Muscle layer of duodenum (tissue), 2 donors: ENCODE data around the gene PPP1CA.

ENCODE experiments used
- H3K27ac ChIP-seq: one replicate; pipeline ENCODE4 v1.7.0; 2013; ENCODE audit warnings: mild to moderate bottlenecking, low read length
- H3K27me3 ChIP-seq: one replicate; pipeline ENCODE4 v1.7.0; 2013; ENCODE audit warnings: low read depth, mild to moderate bottlenecking, control low read depth, low read length
- H3K36me3 ChIP-seq, 2 donors: one replicate each; pipeline ENCODE4 v1.7.0; 2013; ENCODE audit warnings: low read length in 2 of 2, control low read depth in 1 of 2, mild to moderate bottlenecking in 1 of 2; ENCODE audit not compliant: insufficient read depth in 2 of 2, control insufficient read depth in 1 of 2
- H3K4me1 ChIP-seq, 2 donors: one replicate each; pipeline ENCODE4 v1.7.0; 2013; ENCODE audit warnings: low read length in 2 of 2, mild to moderate bottlenecking in 2 of 2, control low read depth in 1 of 2, moderate library complexity in 1 of 2; ENCODE audit not compliant: insufficient read depth in 2 of 2, control insufficient read depth in 1 of 2
- H3K4me3 ChIP-seq, 2 donors: one replicate each; pipeline ENCODE4 v1.7.0; 2013; ENCODE audit warnings: low read length in 2 of 2, low read depth in 1 of 2, mild to moderate bottlenecking in 1 of 2
- H3K9me3 ChIP-seq, 2 donors: one replicate each; pipeline ENCODE4 v1.7.0; 2013; ENCODE audit warnings: low read length in 2 of 2, control low read depth in 1 of 2, mild to moderate bottlenecking in 1 of 2; ENCODE audit not compliant: control insufficient read depth in 1 of 2
- donor health status: healthy.

Gene PPP1CA

DNA sequence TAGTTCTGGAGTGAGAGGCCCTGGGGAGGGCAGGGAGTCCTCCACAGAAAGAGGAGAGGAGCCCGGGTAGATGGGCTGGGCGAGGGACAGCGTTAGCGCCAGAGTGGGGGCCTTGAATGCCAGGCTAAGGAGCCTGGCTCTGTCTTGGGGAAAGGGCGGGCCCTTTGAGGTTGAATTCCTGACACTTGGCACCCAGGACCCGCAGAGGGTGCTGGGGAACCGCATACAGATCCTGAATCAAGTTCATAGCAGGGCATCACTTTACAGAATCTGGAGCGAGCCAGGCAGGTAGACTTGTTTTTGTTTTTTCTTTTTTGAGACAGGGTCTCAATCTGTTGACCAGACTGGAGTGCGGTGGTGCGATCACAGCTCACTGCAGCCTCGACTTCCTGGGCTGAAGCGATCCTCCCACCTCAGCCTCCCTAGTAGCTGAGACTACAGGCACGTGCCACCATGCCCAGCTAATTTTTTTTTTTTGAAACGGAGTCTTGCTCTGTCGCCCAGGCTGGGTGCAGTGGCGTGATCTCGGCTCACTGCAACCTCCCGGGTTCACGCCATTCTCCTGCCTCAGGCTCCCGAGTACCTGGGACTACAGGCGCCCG lies 19.9 kb upstream of the PPP1CA start:
- peaks cover 0 to 27% of the 10 kb centered on the region in 2 donors for H3K4me1 ChIP-seq
- no peak overlapping the region for H3K27ac ChIP-seq

DNA sequence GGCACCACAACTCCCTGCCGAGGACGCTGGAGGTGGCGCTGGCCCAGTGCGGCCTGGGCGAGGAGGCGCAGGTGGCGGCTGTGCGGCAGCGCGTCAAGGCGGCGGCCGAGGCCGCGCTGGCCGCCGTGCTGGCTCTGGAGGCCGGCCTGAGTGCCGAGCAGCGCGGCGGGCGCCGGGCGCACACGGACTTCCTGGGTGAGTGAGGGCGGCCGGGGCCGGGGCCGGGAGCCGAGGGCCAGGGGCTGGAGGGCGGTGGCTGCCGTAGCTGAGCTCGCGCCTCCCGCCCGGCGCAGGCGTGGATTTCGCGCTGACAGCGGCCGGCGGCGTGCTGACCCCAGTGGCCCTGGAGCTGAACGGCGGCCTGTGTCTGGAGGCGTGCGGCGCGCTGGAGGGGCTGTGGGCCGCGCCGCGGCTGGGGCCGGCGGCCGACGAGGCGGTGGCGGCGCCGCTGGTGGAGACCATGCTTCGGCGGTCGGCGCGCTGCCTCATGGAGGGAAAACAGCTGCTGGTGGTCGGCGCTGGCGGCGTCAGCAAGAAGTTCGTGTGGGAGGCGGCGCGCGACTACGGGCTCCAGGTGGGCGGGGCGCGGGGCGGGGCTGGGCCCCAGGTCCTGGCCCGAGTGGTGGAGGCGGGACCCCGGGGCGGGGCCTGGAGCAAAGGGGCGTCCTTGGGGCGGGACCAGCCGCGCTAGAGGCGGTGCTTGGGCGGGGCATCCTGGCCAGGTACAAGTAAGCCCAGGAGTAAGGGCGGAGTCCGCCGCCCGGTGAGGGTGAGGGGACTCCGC lies 19.2 kb upstream of the PPP1CA start:
- H3K27ac ChIP-seq, result no peak overlapping the region
- peaks cover 0 to 33% of the 10 kb centered on the region in 2 donors for H3K4me1 ChIP-seq
- H3K4me3 ChIP-seq, result peak overlapping the region in 1 of 2 donors; percentile 59
- no peaks in the 10 kb centered on the region for H3K27me3 ChIP-seq
- no peaks in the 10 kb centered on the region for H3K9me3 ChIP-seq
- H3K36me3 ChIP-seq, result no peaks in the 10 kb centered on the region

More for the DNA sequence above, 19.9 kb upstream of the PPP1CA start:
- Histone ChIP-seq H3K4me3 (peak overlapping the region in 1 of 2 donors; percentile 59), H3K9me3 (no peaks in the 10 kb centered on the region), H3K27me3 (no peaks in the 10 kb centered on the region), H3K36me3 (no peaks in the 10 kb centered on the region)

GRCh38 chr11:67420147-67420645 lies 18.5 kb upstream of the PPP1CA start:
- peaks cover 0 to 37% of the 10 kb centered on the region in 2 donors for H3K4me1 ChIP-seq
- H3K36me3 ChIP-seq, result no peaks in the 10 kb centered on the region
- no peaks in the 10 kb centered on the region for H3K9me3 ChIP-seq
- no peaks in the 10 kb centered on the region for H3K27me3 ChIP-seq
- no peak overlapping the region for H3K27ac ChIP-seq
- peak overlapping the region; percentile 11 to 59 for H3K4me3 ChIP-seq

- H3K4me1 ChIP-seq, result peaks cover 0 to 41% of the 10 kb centered on the region in 2 donors
- H3K4me3 ChIP-seq, result no peak overlapping the region
- no peak overlapping the region for H3K27ac ChIP-seq
- H3K36me3 ChIP-seq, result no peaks in the 10 kb centered on the region
- H3K9me3 ChIP-seq, result no peaks in the 10 kb centered on the region
- H3K27me3 ChIP-seq, result no peaks in the 10 kb centered on the region
Observed at GRCh38 chr11:67419325-67420049, 17.8 kb upstream of the PPP1CA start.

- Histone ChIP-seq H3K27me3 (no peaks in the 10 kb centered on the region), H3K27ac (no peak overlapping the region), H3K9me3 (no peaks in the 10 kb centered on the region), H3K4me1 (peaks cover 0 to 41% of the 10 kb centered on the region in 2 donors), H3K36me3 (no peaks in the 10 kb centered on the region), H3K4me3 (no peak overlapping the region)
Observed at GRCh38 chr11:67418476-67419281, 17.0 kb upstream of the PPP1CA start.

- Histone ChIP-seq H3K4me3 (no peak overlapping the region), H3K9me3 (no peaks in the 10 kb centered on the region), H3K27me3 (peaks cover 6% of the 10 kb centered on the region), H3K36me3 (no peaks in the 10 kb centered on the region), H3K27ac (no peak overlapping the region), H3K4me1 (peaks cover 0 to 41% of the 10 kb centered on the region in 2 donors)
Observed at GRCh38 chr11:67417425-67417824, 15.8 kb upstream of the PPP1CA start.

GRCh38 chr11:67416416-67417335 lies 15.0 kb upstream of the PPP1CA start:
- peaks cover 7% of the 10 kb centered on the region for H3K27me3 ChIP-seq

DNA sequence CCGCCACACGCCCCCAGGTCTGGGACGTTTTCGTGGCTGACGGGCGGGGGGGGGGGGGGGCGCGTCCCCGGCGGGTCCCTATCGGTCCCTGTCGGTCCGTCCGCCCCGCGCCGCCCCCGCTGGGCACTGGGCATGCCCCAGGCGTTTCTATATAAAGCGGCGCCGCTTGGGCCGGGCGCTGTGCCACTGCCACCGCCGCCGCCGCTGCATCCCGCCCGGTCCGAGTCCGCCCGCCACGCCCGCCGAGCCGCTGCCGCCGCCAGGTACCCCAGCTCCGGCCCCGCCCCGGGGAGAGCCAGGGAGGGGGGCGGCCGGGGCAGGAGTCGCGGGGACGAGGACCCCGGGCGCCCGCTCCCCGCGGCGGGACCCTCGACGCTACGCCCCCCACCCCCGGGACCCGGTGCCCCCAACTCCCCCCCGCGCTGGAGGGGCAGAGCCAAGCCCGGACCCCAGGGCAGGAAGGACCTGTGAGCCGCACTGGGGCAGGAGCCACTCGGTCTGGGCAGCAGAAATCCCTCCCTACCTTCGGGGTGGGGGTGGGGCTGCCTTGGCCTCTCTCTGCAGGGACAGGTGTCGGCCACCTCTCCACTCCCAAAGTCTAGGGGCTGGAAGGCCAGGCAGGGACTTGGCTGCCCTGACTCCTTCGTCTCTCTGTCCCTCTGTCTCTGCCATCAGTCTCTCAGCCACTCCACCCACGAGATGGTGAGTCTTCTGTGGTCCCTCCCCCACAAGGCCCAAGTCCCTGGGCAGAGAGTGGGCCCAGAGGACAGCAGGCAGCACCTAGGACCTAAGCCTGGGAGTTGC lies 14.0 kb upstream of the PPP1CA start, which contains the start of gene CARNS1:
Gene CARNS1, plus strand, starts transcription at position 178 of the 804 bp plus-strand sequence. Its CDS starts 522 bp downstream, at position 700.
- Histone ChIP-seq H3K9me3 (no peaks in the 10 kb centered on the region), H3K36me3 (no peaks in the 10 kb centered on the region), H3K27ac (no peak within 1 kb of the TSS), H3K27me3 (peaks cover 7% of the 10 kb centered on the region), H3K4me1 (peaks cover 0 to 37% of the 10 kb centered on the region in 2 donors), H3K4me3 (no peak within 1 kb of the TSS)

More at GRCh38 chr11:67416416-67417335, 15.0 kb upstream of the PPP1CA start:
- no peaks in the 10 kb centered on the region for H3K36me3 ChIP-seq
- peaks cover 0 to 41% of the 10 kb centered on the region in 2 donors for H3K4me1 ChIP-seq
- H3K27ac ChIP-seq, result no peak overlapping the region
- no peaks in the 10 kb centered on the region for H3K9me3 ChIP-seq
- no peak overlapping the region for H3K4me3 ChIP-seq

DNA sequence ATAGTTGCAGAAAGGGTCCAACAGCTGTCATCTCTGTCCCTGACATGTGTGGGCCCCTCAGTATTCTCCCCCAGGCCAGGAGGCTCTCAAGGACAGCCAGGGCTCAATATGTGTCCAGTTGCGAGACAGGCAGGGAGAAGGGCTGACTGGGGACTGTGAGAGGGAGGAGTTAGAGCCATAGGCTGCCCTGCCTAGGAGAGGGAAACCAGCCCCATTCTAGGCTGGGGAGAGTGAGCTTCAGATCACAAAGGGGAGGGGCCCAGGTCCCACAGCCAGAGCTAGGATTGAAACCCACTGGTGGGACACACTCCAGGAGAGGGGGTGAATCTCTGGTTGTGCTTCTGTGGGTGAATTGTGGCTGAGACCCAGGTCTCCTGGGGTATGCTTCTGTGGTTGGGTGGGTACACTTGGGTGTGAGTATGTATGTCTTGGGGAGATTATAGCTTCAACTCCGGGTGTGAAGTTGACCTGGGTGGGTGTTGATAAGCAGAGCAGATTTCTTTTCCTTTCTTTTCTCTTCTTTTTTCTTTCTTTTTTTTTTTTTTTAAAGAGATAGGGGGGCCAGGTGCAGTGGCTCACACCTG lies 11.7 kb upstream of the PPP1CA start:
- H3K27me3 ChIP-seq, result peaks cover 7% of the 10 kb centered on the region
- no peaks in the 10 kb centered on the region for H3K36me3 ChIP-seq
- H3K4me1 ChIP-seq, result peaks cover 0 to 35% of the 10 kb centered on the region in 2 donors
- no peaks in the 10 kb centered on the region for H3K9me3 ChIP-seq
- H3K4me3 ChIP-seq, result no peak overlapping the region
- H3K27ac ChIP-seq, result no peak overlapping the region
